ENCODE data around the gene CHN1. TPM values are rescaled to one million over a fixed set of nuclear protein-coding genes. Genes with fewer than 3 reads are reported as not detected.

CHN1 gene
- polyA plus RNA-seq, 2 donors: 1.1 to 3.2 TPM

DNA sequence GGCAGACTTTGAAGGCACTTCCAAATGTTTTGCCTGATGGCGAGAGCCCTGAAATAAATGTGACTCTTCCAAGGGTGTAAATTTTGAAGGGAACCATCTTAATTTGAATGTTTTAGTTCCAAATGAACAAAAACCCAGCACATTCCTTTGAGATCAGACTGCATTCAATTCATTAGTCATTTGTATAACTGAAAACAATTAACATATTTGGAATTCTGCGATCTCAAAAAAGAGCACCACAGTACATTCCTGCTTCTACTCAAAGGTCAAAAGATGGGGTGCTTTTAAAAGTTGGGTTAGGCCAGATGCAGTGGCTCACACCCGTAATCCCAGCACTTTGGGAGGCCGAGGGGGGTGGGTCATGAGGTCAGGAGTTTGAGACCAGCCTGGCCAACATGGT is 202.7 kb downstream of the CHN1 start:
- no peaks in the 10 kb centered on the region for H3K36me3 ChIP-seq (ENCODE audit: control insufficient read depth in 2 of 2, insufficient read depth in 2 of 2, low read length in 1 of 2)
- H3K4me3 ChIP-seq (ENCODE audit: low read depth in 1 of 2, low read length in 2 of 2): no peak overlapping the region
- no peaks in the 10 kb centered on the region for H3K27me3 ChIP-seq (ENCODE audit: control insufficient read depth in 1 of 2, insufficient read depth in 2 of 2, low read length in 2 of 2)
- 80 to 92% methylated on average over 4 of the region's 4 CpGs for WGBS, 2 donors
- no peaks in the 10 kb centered on the region for H3K4me1 ChIP-seq (ENCODE audit: control insufficient read depth in 2 of 2, insufficient read depth in 2 of 2, low read length in 1 of 2)
- H3K9me3 ChIP-seq (ENCODE audit: control insufficient read depth in 2 of 2, insufficient read depth in 1 of 2, low read depth in 1 of 2, low read length in 1 of 2): no peaks in the 10 kb centered on the region
- H3K27ac ChIP-seq (ENCODE audit: low read depth in 2 of 2, low read length in 1 of 2): no peak overlapping the region

DNA sequence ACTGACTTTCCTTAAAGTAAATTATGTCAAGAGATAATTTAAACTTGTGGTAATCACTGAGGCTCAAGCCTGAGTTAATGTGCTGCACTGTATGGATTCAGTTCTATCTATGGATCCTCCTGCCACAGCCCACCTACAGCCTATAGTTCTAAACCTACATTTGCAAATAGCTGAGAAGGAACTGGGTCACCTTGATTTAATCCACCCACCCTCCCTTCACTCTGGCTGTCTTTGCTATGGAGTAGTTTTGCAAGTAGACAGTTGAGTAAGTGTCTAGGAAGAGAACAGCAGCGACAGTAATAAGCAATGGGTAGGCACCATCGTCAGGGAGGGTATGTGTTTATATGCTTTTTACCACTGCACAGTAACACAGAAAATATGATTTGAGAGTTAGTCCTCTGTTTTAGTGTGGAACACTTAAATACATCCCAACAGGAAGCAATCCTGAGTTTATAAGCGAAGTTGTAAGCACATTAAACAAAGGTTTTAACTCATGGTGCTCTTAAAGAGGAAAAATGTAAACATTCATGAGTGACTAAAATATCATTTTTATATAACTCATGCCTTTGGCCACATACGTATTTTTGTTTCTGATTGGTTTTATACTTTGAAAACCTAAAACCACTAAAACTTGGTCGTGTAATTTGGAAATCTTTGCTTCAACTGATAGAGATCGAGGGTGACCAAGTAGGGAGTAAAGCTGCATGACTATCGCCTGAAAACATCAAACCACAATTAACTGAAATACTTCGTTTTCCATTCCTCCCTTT is 204.6 kb downstream of the CHN1 start:
- Histone ChIP-seq H3K4me1 (ENCODE audit: control insufficient read depth in 2 of 2, insufficient read depth in 2 of 2, low read length in 1 of 2) (no peaks in the 10 kb centered on the region), H3K4me3 (ENCODE audit: low read depth in 1 of 2, low read length in 2 of 2) (no peak overlapping the region), H3K36me3 (ENCODE audit: control insufficient read depth in 2 of 2, insufficient read depth in 2 of 2, low read length in 1 of 2) (no peaks in the 10 kb centered on the region), H3K9me3 (ENCODE audit: control insufficient read depth in 2 of 2, insufficient read depth in 1 of 2, low read depth in 1 of 2, low read length in 1 of 2) (no peaks in the 10 kb centered on the region), H3K27me3 (ENCODE audit: control insufficient read depth in 1 of 2, insufficient read depth in 2 of 2, low read length in 2 of 2) (no peaks in the 10 kb centered on the region), H3K27ac (ENCODE audit: low read depth in 2 of 2, low read length in 1 of 2) (no peak overlapping the region)
- WGBS, 2 donors: 71 to 78% methylated on average over 8 of the region's 8 CpGs

DNA sequence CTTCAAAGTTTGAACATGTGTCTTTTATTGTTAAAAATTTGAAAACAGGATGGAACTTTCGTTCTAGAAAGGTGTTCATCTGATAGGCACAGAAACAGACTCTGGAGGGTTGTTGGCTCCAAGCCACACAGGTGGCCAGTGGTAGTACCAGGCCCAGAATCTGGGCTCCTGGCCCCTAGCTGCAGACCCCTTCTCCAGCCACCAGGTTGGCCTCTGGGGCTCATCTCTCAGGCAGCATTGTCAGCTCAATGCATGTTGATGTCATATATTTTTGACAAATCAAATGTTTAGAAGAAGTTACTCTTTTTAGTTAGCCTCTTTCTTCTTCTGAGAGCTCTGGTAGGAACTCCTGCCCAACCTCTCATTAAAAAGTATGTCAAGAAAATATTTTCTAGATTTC is 206.4 kb downstream of the CHN1 start:
- Histone ChIP-seq H3K36me3 (ENCODE audit: control insufficient read depth in 2 of 2, insufficient read depth in 2 of 2, low read length in 1 of 2) (no peaks in the 10 kb centered on the region), H3K27me3 (ENCODE audit: control insufficient read depth in 1 of 2, insufficient read depth in 2 of 2, low read length in 2 of 2) (no peaks in the 10 kb centered on the region), H3K4me3 (ENCODE audit: low read depth in 1 of 2, low read length in 2 of 2) (no peak overlapping the region), H3K27ac (ENCODE audit: low read depth in 2 of 2, low read length in 1 of 2) (no peak overlapping the region), H3K4me1 (ENCODE audit: control insufficient read depth in 2 of 2, insufficient read depth in 2 of 2, low read length in 1 of 2) (no peaks in the 10 kb centered on the region), H3K9me3 (ENCODE audit: control insufficient read depth in 2 of 2, insufficient read depth in 1 of 2, low read depth in 1 of 2, low read length in 1 of 2) (no peaks in the 10 kb centered on the region)
- 41 to 88% methylated on average over 1 of the region's 1 CpG for WGBS, 2 donors

DNA sequence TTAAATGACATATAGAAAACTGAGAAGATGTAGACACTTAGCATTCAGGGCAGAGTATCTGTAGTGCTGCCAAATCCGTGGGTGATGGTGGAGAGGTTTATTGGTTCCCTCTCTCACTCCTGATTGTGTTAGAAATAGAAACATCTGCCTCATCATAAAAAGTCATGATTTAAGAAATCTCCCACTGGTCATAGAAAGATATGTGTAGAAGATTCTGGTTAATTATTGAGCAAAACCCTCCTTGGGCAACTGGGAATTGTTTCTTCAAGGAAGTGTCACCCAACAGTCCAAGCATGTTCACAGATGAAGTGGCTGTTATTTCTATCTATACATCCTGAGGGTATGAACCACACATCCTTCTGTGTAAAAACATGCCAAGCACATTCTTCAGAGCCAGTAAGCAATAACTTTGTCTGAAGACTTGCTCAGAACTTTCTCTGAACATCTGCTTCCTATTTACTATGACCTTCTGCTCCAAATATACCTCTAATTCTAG is 207.4 kb downstream of the CHN1 start:
- Histone ChIP-seq H3K36me3 (ENCODE audit: control insufficient read depth in 2 of 2, insufficient read depth in 2 of 2, low read length in 1 of 2) (no peaks in the 10 kb centered on the region), H3K27ac (ENCODE audit: low read depth in 2 of 2, low read length in 1 of 2) (no peak overlapping the region), H3K27me3 (ENCODE audit: control insufficient read depth in 1 of 2, insufficient read depth in 2 of 2, low read length in 2 of 2) (no peaks in the 10 kb centered on the region), H3K4me1 (ENCODE audit: control insufficient read depth in 2 of 2, insufficient read depth in 2 of 2, low read length in 1 of 2) (no peaks in the 10 kb centered on the region), H3K9me3 (ENCODE audit: control insufficient read depth in 2 of 2, insufficient read depth in 1 of 2, low read depth in 1 of 2, low read length in 1 of 2) (no peaks in the 10 kb centered on the region), H3K4me3 (ENCODE audit: low read depth in 1 of 2, low read length in 2 of 2) (no peak overlapping the region)
- WGBS, 2 donors: 73 to 76% methylated on average over 1 of the region's 1 CpG

DNA sequence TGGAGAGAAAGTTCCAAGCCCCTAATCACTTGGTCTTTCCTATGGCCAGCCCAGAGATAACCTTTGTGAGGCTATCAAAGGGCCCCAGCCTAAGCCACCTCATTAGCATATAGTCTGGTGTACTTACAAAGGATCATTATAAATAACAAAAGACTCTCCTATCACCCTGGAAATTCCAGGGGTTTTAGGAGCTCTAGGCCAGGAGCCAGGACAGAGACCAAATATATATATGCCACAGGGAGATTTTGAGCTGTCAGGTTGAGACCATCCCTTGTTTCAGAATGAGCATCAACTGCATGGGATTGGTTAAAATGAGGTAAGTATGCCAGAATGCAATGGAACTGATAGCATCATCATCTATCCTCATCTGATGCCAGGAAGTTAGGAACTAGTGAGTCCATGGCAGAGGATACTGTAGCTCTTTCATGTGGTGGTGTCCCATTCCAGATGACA is 208.8 kb downstream of the CHN1 start:
- H3K36me3 ChIP-seq (ENCODE audit: control insufficient read depth in 2 of 2, insufficient read depth in 2 of 2, low read length in 1 of 2): no peaks in the 10 kb centered on the region
- no peaks in the 10 kb centered on the region for H3K27me3 ChIP-seq (ENCODE audit: control insufficient read depth in 1 of 2, insufficient read depth in 2 of 2, low read length in 2 of 2)
- no peak overlapping the region for H3K27ac ChIP-seq (ENCODE audit: low read depth in 2 of 2, low read length in 1 of 2)
- H3K9me3 ChIP-seq (ENCODE audit: control insufficient read depth in 2 of 2, insufficient read depth in 1 of 2, low read depth in 1 of 2, low read length in 1 of 2): no peaks in the 10 kb centered on the region
- no peak overlapping the region for H3K4me3 ChIP-seq (ENCODE audit: low read depth in 1 of 2, low read length in 2 of 2)
- no peaks in the 10 kb centered on the region for H3K4me1 ChIP-seq (ENCODE audit: control insufficient read depth in 2 of 2, insufficient read depth in 2 of 2, low read length in 1 of 2)

DNA sequence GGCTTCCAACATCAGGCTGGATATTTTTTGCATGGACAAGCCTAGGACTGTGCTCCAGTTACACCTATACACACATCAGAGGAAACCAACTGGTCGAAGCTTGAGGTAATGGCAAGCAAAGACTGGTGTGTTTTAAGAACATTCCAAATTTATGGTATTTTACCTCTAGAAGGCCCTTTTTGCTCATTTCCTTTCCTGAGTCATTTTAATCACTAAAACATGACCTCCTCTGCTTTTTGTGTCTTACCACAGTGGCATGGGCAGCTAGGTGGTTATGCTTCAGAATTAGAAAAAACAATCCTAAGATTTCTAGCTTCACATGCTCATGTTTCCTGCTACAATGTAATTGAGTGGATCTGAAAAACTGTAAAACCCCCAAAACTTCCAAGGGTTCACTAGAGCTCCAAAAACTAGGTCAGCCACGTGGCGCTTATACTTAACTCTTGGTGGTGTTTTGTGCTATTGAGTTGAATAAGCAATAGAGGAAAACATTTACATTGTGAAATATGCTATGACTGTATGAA is 210.3 kb downstream of the CHN1 start:
- Histone ChIP-seq H3K27me3 (ENCODE audit: control insufficient read depth in 1 of 2, insufficient read depth in 2 of 2, low read length in 2 of 2) (no peaks in the 10 kb centered on the region), H3K4me3 (ENCODE audit: low read depth in 1 of 2, low read length in 2 of 2) (no peak overlapping the region), H3K4me1 (ENCODE audit: control insufficient read depth in 2 of 2, insufficient read depth in 2 of 2, low read length in 1 of 2) (no peaks in the 10 kb centered on the region), H3K27ac (ENCODE audit: low read depth in 2 of 2, low read length in 1 of 2) (no peak overlapping the region), H3K9me3 (ENCODE audit: control insufficient read depth in 2 of 2, insufficient read depth in 1 of 2, low read depth in 1 of 2, low read length in 1 of 2) (no peaks in the 10 kb centered on the region), H3K36me3 (ENCODE audit: control insufficient read depth in 2 of 2, insufficient read depth in 2 of 2, low read length in 1 of 2) (no peaks in the 10 kb centered on the region)
- 74 to 78% methylated on average over 3 of the region's 3 CpGs for WGBS, 2 donors

DNA sequence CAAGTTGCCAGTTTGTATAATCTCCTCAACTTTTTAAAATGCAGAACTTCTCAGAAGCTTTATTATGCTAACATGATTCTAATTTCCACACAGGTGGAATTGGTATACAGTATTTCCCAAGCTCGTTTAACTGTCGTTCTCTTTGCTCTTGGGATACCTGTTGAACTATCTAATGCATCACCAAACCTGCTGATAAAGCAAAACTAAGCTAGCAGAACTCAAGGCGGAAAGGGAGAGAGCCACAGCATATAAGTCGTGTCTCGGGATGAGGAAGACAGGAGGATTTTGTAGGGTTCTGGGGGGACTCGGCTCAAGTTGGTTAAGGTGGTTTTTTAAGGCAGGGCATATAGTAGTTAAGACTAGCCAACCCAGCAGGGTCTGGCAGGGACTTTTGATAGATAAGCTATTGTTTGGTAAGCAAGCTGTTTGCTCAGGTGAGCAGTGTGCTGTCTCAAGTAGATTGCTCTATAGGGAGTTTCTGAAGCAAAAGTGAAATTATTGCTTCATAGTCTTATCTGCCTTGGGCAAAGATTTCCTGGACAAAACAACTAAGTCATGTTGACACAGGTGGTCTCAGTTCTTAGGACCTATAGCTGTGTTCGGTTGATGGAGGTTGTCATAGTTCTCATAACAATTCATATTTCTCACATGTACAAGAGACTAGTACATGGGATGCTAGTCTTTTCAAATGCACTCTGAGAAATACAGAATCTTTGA is 212.7 kb downstream of the CHN1 start:
- Histone ChIP-seq H3K27ac (ENCODE audit: low read depth in 2 of 2, low read length in 1 of 2) (no peak overlapping the region), H3K4me1 (ENCODE audit: control insufficient read depth in 2 of 2, insufficient read depth in 2 of 2, low read length in 1 of 2) (no peaks in the 10 kb centered on the region), H3K9me3 (ENCODE audit: control insufficient read depth in 2 of 2, insufficient read depth in 1 of 2, low read depth in 1 of 2, low read length in 1 of 2) (no peaks in the 10 kb centered on the region), H3K27me3 (ENCODE audit: control insufficient read depth in 1 of 2, insufficient read depth in 2 of 2, low read length in 2 of 2) (no peaks in the 10 kb centered on the region), H3K4me3 (ENCODE audit: low read depth in 1 of 2, low read length in 2 of 2) (no peak overlapping the region), H3K36me3 (ENCODE audit: control insufficient read depth in 2 of 2, insufficient read depth in 2 of 2, low read length in 1 of 2) (no peaks in the 10 kb centered on the region)
- WGBS, 2 donors: 57 to 58% methylated on average over 7 of the region's 7 CpGs

DNA sequence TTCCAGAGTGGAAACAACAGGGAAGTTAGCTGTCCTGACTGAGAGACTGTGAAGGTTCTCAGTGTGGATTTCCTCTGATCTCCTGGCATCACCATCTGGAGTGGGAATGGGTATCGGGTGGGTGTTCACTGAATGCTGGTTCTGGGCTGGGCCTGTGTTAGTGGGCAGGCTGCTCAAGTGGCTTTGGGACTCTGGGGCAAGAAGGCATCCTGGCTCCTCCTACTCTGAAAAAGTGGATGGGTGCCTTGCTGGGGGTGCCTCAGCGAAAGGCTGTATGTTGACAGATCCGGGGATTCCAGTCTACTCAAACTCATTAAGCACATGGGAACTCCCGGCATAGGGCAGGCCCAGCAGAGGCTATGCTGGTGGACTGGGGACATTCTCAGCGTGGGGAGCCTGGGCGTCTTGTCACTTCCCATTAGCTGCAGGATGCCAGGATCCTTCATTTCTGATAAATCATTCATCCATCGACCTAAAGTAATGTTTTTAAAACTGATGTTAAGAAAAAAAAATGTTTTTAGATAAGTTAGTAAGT is 213.4 kb downstream of the CHN1 start:
- Histone ChIP-seq H3K4me1 (ENCODE audit: control insufficient read depth in 2 of 2, insufficient read depth in 2 of 2, low read length in 1 of 2) (no peaks in the 10 kb centered on the region), H3K27me3 (ENCODE audit: control insufficient read depth in 1 of 2, insufficient read depth in 2 of 2, low read length in 2 of 2) (no peaks in the 10 kb centered on the region), H3K4me3 (ENCODE audit: low read depth in 1 of 2, low read length in 2 of 2) (no peak overlapping the region), H3K36me3 (ENCODE audit: control insufficient read depth in 2 of 2, insufficient read depth in 2 of 2, low read length in 1 of 2) (no peaks in the 10 kb centered on the region), H3K9me3 (ENCODE audit: control insufficient read depth in 2 of 2, insufficient read depth in 1 of 2, low read depth in 1 of 2, low read length in 1 of 2) (no peaks in the 10 kb centered on the region), H3K27ac (ENCODE audit: low read depth in 2 of 2, low read length in 1 of 2) (no peak overlapping the region)
- WGBS, 2 donors: 73 to 81% methylated on average over 7 of the region's 7 CpGs

DNA sequence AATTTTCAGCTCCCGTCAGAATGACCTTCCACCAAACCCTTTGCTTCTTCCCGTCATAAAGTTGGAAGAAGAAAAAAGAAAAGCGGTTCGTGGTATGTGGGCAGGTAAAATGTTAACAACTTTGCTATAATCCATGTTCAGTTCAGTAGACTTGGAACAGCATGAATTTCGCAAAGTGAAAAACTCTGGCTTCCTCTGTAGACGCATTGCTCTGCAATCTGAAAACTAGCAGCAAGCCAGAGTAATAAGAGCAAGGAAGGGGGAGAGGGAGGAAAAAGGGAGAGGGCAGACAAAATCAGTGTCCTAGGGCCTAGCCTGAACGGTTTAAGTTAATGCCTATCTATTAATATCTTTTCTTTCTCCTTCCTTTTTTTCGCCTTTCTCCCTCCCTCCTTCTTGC is 214.2 kb downstream of the CHN1 start:
- no peaks in the 10 kb centered on the region for H3K4me1 ChIP-seq (ENCODE audit: control insufficient read depth in 2 of 2, insufficient read depth in 2 of 2, low read length in 1 of 2)
- H3K27me3 ChIP-seq (ENCODE audit: control insufficient read depth in 1 of 2, insufficient read depth in 2 of 2, low read length in 2 of 2): no peaks in the 10 kb centered on the region
- H3K36me3 ChIP-seq (ENCODE audit: control insufficient read depth in 2 of 2, insufficient read depth in 2 of 2, low read length in 1 of 2): no peaks in the 10 kb centered on the region
- H3K9me3 ChIP-seq (ENCODE audit: control insufficient read depth in 2 of 2, insufficient read depth in 1 of 2, low read depth in 1 of 2, low read length in 1 of 2): no peaks in the 10 kb centered on the region
- no peak overlapping the region for H3K27ac ChIP-seq (ENCODE audit: low read depth in 2 of 2, low read length in 1 of 2)
- 74 to 83% methylated on average over 8 of the region's 8 CpGs for WGBS, 2 donors
- no peak overlapping the region for H3K4me3 ChIP-seq (ENCODE audit: low read depth in 1 of 2, low read length in 2 of 2)
